NCI-H2196 (cell line): ENCODE results near the gene OR13C2.
"Not testable (repeated sequence)": the region's sequence is repeated elsewhere in the genome, so short reads cannot be mapped to it uniquely, and the experiment has no call there.

Source experiments
- DNase-seq: peaks from one replicate; lab custom pipeline; 2025; ENCODE audit not compliant: unreplicated experiment; lab: John Stamatoyannopoulos, UW

Gene OR13C2

GRCh38 chr9:104605527-104605926, at the start of gene OR13C2:
Gene OR13C2, minus strand, starts transcription at chr9:104605627. Its CDS starts 0 bp downstream, at chr9:104605627.
- DNase-seq = not testable (repeated sequence)

GRCh38 chr9:104635456-104635855, 30.0 kb upstream of the OR13C2 start:
- no peak for DNase-seq

- no peak for DNase-seq
Measured at GRCh38 chr9:104633976-104634520, 28.6 kb upstream of the OR13C2 start.

GRCh38 chr9:104625964-104626363, 20.5 kb upstream of the OR13C2 start:
- DNase-seq = not testable (repeated sequence)

GRCh38 chr9:104618104-104618503, 12.7 kb upstream of the OR13C2 start, which contains the start of gene OR13C9:
Gene OR13C9, minus strand, starts transcription at chr9:104618204. Its CDS starts 0 bp downstream, at chr9:104618204.
- no peak for DNase-seq

- DNase-seq = no peak
Measured at GRCh38 chr9:104617418-104617817, 12.0 kb upstream of the OR13C2 start.

- no peak for DNase-seq
Measured at GRCh38 chr9:104611213-104611612, 5.8 kb upstream of the OR13C2 start.

GRCh38 chr9:104608336-104608735, 2.9 kb upstream of the OR13C2 start:
- no peak for DNase-seq

GRCh38 chr9:104606152-104606551, 725 bp upstream of the OR13C2 start:
- DNase-seq = no peak

GRCh38 chr9:104604801-104605200, 626 bp downstream of the OR13C2 start:
- DNase-seq = no peak

GRCh38 chr9:104599313-104599712, 6.1 kb downstream of the OR13C2 start, which contains the start of gene OR13C5:
Gene OR13C5, minus strand, starts transcription at chr9:104599413. Its CDS starts 0 bp downstream, at chr9:104599413.
- DNase-seq = not testable (repeated sequence)

GRCh38 chr9:104598749-104599148, 6.7 kb downstream of the OR13C2 start:
- DNase-seq = not testable (repeated sequence)

GRCh38 chr9:104589626-104590025, 15.8 kb downstream of the OR13C2 start:
- no peak for DNase-seq

GRCh38 chr9:104586496-104587180, 18.8 kb downstream of the OR13C2 start:
- no peak for DNase-seq

- no peak for DNase-seq
Measured at GRCh38 chr9:104580562-104580961, 24.9 kb downstream of the OR13C2 start.

GRCh38 chr9:104577263-104577662, 28.2 kb downstream of the OR13C2 start:
- no peak for DNase-seq

- DNase-seq = no peak
Measured at GRCh38 chr9:104575456-104575855, 30.0 kb downstream of the OR13C2 start.

- no peak for DNase-seq
Measured at GRCh38 chr9:104572612-104573011, 32.8 kb downstream of the OR13C2 start.

GRCh38 chr9:104568868-104569267, 36.6 kb downstream of the OR13C2 start, which contains the start of gene OR13C8:
Gene OR13C8, plus strand, starts transcription at chr9:104569168. Its CDS starts 0 bp downstream, at chr9:104569168.
- DNase-seq = no peak

GRCh38 chr9:104564358-104564757, 41.1 kb downstream of the OR13C2 start:
- no peak for DNase-seq

- DNase-seq = no peak
Measured at GRCh38 chr9:104556830-104557634, 48.4 kb downstream of the OR13C2 start.

- DNase-seq = no peak
Measured at GRCh38 chr9:104555521-104555920, 49.9 kb downstream of the OR13C2 start.
